Measurements from ENCODE around the gene IRF1. TPM values are rescaled to one million over a fixed set of nuclear protein-coding genes. Genes with fewer than 3 reads are reported as not detected.
A peak's percentile ranks its signal among the peaks of the same experiment; 100 is the strongest.

Gene IRF1
- total RNA-seq, 1 donor from 2014 or later, result 13.7 TPM

GRCh38 chr5:132500931-132501628, 10.5 kb upstream of the IRF1 start:
- DNase-seq (ENCODE audit: low spot score), result peak; percentile 52

- no peak for DNase-seq (ENCODE audit: low spot score)
Observed at GRCh38 chr5:132500244-132500930, 9.8 kb upstream of the IRF1 start.

- DNase-seq (ENCODE audit: low spot score), result no peak
Observed at GRCh38 chr5:132499440-132500243, 9.1 kb upstream of the IRF1 start.

GRCh38 chr5:132498686-132499271, 8.2 kb upstream of the IRF1 start:
- DNase-seq (ENCODE audit: low spot score), result no peak

GRCh38 chr5:132498152-132498551, 7.6 kb upstream of the IRF1 start:
- no peak for DNase-seq (ENCODE audit: low spot score)

GRCh38 chr5:132497488-132497997, 7.0 kb upstream of the IRF1 start:
- DNase-seq (ENCODE audit: low spot score), result peak; percentile 88

GRCh38 chr5:132496631-132497487, 6.3 kb upstream of the IRF1 start:
- peak; percentile 89 for DNase-seq (ENCODE audit: low spot score)

GRCh38 chr5:132496191-132496630, 5.6 kb upstream of the IRF1 start:
- DNase-seq (ENCODE audit: low spot score), result peak; percentile 94

GRCh38 chr5:132495667-132496190, 5.2 kb upstream of the IRF1 start:
- DNase-seq (ENCODE audit: low spot score), result peak; percentile 90

- DNase-seq (ENCODE audit: low spot score), result no peak
Observed at GRCh38 chr5:132493821-132494220, 3.2 kb upstream of the IRF1 start.

- no peak for DNase-seq (ENCODE audit: low spot score)
Observed at GRCh38 chr5:132493241-132493640, 2.7 kb upstream of the IRF1 start.

- DNase-seq (ENCODE audit: low spot score), result no peak
Observed at GRCh38 chr5:132492386-132493125, 2.0 kb upstream of the IRF1 start.

GRCh38 chr5:132491368-132492364, 1.1 kb upstream of the IRF1 start:
- no peak for DNase-seq (ENCODE audit: low spot score)

- peak; percentile 48 for DNase-seq (ENCODE audit: low spot score)
Observed at GRCh38 chr5:132489871-132490483, 596 bp downstream of the IRF1 start.

GRCh38 chr5:132489051-132489770, 1.4 kb downstream of the IRF1 start:
- no peak for DNase-seq (ENCODE audit: low spot score)

GRCh38 chr5:132488590-132488989, 2.0 kb downstream of the IRF1 start:
- no peak for DNase-seq (ENCODE audit: low spot score)

GRCh38 chr5:132487841-132488555, 2.6 kb downstream of the IRF1 start:
- no peak for DNase-seq (ENCODE audit: low spot score)
